HG03571 (cell line): ENCODE results near the gene TPT1.
"Not testable (repeated sequence)": the region's sequence is repeated elsewhere in the genome, so short reads cannot be mapped to it uniquely, and the experiment has no call there.

ENCODE experiments used
- ATAC-seq: cut with Tn5 transposase; IDR thresholded peaks from one replicate; pipeline ENCODE4 v1.9.1; 2021; ENCODE audit not compliant: unreplicated experiment

The TPT1 gene

DNA sequence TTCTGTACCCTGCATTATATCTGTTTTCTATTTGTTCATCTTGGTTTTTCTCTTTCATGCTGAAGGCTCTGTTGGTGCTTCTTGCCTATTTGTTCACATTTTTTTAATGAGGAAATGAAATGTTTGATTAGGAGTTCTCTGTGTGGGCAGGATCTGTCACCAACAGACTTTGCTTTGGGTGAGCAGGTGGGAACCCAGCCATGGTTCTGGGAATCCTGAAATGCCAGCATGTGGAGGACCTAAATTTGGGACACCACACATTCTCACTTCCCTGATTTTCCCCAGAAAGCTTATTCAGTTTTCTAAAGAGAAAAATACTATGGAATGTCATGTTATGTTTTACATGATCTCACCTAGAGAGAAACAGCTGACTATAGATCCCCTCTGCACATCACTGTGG is 34.0 kb downstream of the TPT1 start:
- ATAC-seq = no peak

DNA sequence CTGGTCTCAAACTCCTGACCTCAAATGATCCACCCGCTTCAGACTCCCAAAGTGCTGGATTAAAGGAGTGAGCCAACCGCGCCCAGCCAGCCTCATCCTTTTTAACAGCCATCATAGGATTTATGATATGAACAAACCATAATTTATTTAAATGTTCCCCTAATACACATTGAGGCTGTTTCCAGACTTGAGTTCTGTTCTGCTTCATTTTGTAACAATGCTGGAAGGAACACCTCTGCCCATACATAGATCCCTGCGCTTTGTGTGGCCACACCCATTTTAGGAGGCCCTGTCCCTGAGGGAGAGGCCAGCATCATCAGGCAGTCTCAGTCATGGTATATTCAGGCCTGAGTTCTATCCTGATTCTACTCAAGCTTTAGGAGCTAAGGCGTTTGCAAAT is 35.9 kb downstream of the TPT1 start:
- no peak for ATAC-seq

DNA sequence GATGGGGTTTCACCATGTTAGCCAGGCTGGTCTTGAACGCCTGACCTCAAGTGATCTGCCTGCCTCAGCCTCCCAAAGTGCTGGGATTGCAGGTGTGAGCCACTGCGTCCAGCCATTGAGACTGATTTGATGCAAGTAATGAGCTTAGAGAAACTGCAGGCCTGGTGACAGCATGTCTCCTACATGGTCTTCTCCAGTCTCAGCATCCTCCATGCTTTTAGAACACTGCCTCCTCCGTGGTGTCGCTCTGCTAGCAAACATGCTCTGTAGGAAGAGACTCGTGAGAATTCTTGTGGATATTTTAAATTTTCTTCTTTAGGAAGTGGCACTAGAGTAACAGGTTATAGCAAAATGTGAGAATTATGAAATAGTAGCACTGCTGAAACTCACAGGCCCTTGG is 37.1 kb downstream of the TPT1 start:
- no peak for ATAC-seq

DNA sequence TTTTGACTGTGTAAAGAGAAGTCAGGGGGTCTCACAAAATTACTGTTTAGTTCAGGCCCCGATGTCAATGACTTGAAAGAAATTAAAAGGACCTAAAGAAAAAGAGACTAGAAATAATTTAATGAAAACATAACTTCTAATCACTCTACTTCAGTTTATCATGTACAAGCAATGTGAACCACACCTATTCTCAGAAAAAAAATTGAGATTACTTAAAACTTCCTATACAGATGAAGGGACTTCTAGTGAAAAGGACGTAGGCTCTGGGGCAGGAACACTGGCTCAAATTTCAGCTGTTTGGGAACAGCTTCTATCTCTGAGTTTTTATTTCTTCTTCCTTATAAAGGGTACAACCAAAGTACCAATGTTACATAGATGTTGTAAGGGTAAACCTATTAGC is 38.0 kb downstream of the TPT1 start:
- no peak for ATAC-seq

DNA sequence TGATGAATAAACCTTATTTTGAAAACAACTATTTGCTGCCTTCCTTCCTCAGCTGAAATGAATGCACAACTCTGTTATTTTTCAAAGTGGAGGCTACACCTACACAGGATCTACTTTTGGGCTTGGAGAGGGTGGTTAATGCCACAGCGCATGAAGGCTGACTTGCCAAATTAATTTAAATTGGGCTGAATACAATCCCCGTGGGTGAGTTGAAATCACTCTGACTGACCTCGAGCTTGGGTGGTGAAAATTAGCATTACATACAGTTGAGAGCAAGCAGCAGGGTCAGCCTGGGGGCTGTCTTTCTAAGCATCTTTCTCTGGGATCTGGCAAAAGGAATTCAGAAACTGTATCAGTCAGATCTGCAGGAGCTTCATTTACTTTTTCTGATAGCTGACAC is 38.5 kb downstream of the TPT1 start:
- ATAC-seq = no peak

DNA sequence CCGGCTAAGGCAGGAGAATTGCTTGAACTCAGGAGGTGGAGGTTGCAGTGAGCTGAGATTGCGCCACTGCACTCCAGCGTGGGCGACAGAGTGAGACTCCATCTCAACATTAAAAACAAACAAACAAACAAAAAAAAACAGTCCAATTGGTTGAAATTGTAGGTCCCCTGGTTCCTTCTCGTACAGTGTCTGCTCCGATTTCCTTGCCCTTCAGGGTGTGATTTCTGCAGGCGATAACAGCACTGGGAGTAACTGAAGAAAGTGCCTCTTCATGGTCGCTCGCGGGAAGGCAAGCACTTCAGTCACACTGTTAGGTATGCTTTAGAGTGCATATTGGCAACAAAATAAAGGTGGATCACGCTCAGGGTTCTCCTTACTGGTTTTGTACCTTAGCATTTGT is 39.7 kb downstream of the TPT1 start:
- ATAC-seq = no peak

DNA sequence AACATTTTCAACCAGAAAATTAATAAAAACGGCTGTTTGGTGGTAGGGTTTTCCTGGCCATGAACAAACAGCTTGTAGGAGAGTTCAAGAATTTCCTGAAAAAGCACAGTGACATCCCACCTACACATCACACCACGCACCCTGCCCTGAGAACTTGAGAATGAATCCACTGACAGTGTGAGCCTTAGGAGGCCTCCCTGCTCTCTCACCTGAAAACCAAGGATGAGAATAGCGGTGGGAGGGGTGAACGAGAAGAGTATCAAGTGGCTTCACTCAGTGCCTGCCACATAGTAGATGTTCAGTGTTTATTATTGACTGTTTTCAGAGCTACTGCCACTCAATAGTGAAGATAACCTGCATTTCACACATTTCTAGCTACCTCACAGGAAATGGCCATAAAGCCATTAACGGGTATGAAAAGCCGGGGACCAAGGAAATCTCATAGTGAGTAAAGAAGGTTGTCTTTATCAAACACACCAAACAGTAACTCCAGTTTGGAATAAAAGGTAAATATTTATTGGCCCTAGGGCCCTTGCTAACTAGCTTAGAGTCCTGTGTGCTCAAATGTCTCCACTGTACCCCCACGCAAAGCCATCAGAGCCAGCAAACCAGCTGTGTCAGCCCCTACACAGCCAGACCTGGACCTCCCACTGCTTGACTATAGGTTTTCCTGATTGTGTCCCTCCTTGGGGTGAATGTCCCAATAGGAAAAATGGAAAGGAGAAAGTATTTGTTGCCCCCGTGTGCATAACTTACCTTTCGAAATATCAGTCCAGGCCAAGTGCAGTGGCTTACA is 40.6 kb downstream of the TPT1 start:
- ATAC-seq = no peak

DNA sequence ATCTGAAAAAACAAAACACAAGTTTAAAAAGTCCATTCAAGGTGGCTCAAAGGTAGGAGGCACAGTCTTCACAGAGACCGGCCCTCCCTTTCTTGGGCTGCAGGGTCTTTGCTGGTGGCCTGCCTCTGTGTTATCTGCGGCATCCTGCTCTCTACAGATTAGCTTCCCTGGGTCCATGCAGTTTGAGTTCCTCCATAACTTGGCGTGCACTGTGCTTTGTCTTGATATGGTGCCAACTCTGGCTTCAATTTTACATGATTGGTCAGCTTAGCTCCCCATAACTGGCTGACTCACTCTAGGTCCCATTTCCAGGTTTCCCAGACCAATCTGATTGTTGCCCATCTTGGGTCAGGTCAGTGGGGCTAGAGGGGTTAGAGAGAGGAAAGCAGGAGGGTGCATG is 41.8 kb downstream of the TPT1 start:
- ATAC-seq = no peak

DNA sequence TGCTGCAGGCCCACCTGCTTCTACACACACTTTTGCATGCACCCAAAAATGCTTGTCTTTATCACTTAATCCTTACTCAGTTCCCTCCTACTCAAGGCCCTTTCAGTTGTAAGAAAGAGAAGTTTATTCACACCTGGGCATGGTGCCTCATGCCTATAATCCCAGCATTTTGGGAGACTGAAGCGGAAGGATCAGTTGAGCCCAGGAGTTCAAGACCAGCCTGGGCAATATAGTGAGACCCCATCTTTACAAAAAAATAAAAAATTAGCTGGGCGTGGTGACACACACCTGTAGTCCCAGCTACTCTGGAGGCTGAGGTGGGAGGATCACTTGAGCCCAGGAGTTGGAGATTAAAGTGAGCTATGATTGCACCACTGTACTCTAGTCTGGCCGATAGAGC is 42.4 kb downstream of the TPT1 start:
- not testable (repeated sequence) for ATAC-seq

DNA sequence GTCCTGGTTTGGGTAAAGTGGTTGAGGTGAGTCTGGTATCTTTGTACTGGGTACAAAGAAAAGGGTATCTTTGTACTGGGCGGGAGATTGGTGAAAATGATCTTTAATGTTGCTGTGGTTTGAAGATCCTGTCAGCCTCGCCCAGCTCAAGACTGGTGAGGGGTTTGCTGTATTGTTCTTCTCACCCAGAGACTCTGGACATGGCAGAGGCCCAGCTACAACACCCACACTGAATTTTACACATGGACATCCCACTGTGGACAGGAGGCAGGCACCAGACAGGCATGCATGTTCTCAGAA is 42.8 kb downstream of the TPT1 start:
- ATAC-seq = no peak

DNA sequence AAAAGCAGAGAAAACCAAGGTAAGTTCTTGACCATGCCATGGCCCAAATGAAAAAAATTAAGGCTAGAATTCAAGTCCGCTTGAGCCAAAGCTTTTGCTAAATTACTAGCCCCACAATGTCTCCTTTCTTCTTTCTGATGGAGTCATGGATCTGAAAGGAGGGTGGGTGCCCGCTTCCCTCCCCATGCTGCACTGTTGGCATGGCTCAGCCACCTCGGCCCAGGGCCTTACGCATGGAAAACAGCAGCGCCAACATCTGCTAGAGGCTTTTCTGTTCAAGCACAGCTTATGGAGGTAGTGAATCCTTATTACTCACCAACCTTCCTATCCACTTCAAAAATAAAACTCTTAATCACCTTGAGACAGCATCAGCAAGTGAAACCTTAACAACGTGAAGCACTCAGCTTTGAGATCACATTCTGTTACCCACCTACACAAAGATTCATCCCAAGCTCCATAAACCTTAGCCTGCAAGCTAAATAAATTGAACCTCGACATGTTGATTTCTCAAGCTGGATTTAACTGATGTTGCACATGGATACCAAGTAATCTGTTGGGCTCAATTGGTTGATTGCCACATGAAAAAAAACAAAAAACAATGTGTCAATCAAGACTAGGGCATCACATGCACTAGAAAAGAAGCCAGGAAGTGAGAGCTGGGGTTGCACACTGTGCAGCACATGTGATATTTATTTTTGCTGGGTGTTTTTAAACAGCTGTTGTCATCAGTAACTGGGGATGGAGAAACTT is 43.4 kb downstream of the TPT1 start:
- no peak for ATAC-seq

DNA sequence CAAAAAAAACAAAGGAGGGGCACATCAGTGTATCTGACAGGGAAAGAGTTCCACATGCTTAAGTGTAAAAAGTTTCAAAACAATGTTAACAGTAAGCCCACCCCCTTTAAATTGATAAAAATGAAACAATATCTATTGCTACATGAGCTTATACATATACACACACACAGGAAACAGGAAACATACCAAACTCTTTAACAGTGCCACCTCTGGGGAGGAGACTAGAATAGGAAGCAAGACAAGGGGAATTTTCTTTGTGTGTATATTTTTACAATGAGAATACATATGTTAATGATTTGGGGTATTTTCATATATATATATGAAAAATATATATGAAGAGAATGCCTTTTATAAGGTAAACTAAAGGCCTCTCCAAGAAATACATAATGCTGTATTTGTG is 44.7 kb downstream of the TPT1 start:
- ATAC-seq = no peak

DNA sequence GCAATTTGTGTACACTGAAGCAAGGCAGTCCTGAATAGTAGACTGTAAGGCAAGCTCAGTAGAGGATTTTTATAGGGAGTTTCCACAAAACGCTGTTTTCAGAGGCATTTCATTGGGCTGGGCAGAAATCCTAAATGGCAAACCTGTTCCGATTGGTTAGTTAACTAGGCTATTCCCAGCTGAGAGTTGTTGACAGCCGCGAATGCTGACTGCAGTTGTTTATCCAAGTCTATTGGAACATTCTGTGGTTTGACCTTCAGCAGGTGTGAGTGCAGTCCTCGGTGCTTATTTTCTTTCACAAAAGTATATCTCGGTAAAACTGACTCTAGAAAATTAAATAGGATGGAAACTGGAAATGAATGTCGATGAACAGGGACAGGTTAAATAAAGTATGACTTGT is 45.4 kb downstream of the TPT1 start:
- ATAC-seq = no peak

DNA sequence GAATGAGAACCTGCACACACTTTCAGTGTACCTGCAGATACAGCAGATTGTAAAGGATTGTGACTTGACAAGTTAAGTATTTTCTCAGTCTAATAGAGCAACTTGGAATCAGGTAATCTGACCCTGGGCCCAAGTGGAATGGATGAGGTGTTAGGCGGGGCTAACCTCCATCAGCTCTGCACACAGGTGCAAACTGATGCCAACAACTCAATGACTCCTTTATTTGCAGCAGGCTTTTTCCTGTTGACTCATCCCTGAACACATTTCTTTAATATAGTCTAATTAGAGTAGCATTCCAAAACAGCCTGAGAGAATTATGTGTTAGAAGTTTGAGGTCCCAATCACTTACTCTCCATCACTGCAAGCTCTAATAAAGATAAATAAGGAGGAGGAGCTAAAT is 48.8 kb downstream of the TPT1 start:
- ATAC-seq = no peak

DNA sequence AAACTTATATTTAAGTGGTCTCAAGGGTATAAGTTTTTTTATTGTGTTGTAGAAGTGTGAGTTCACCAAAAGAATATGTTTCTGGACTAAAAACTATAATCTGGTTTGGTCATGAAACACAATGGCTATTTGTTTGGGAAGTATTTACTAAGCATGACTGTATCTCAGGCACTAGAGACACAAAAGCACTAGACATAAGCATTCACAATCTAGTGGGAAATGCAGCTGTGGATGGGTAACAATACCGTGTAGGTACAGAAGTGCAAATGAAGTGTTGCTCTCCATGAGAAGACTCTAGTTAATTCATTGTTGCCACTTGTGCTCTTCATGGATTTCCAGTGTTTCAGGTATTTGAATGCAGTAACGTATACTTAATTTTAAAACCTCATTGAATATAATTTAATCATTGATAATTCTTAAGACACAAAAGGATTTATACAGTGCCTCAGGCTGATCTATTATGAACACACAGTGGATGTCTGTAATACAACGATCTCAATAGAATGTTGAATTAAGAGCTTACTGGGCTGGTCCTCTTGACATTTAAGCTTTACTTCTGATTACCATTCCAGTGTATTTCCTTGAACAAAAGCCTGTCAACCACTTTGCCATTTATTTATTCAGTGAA is 50.9 kb downstream of the TPT1 start:
- ATAC-seq = no peak
